Suppressor macrophage treated with lipopolysaccharide for 1 hour (primary cell): ENCODE results near the gene ELK4.
"Not testable (repeated sequence)": the region's sequence is repeated elsewhere in the genome, so short reads cannot be mapped to it uniquely, and the experiment has no call there.

Source experiments
- DNase-seq, 3 donors: peaks; one replicate each; pipeline ENCODE4 v3.0.0-alpha.2; 2020 to 2022

ELK4 gene

GRCh38 chr1:205663286-205663936 lies 31.6 kb upstream of the ELK4 start:
- peak; percentile 82 to 86 (median 83) for DNase-seq

DNA sequence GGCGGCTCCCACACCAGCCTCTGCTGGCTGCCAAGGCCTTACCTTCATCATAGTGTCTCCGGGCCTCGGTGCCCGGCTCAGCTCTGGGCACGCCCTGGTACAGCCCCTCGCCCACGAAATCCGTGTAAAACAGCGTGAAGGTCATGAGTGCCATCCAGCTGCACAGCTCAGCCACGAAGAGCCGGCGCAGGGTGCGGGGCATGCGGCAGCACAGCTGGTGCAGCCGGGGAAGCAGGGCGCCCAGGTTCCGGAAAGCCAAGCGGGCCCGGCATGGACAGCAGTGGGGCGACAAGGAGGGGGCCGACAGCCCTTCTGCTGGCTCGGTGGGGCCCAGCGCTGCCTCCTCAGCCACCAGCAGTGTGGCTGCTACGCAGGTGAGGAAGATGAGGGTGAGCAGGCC lies 31.0 kb upstream of the ELK4 start:
- DNase-seq, result no peak

GRCh38 chr1:205662135-205662738 lies 30.4 kb upstream of the ELK4 start:
- no peak for DNase-seq

- no peak for DNase-seq
These were observed 29.8 kb upstream of the ELK4 start for GRCh38 chr1:205661429-205662134.

DNA sequence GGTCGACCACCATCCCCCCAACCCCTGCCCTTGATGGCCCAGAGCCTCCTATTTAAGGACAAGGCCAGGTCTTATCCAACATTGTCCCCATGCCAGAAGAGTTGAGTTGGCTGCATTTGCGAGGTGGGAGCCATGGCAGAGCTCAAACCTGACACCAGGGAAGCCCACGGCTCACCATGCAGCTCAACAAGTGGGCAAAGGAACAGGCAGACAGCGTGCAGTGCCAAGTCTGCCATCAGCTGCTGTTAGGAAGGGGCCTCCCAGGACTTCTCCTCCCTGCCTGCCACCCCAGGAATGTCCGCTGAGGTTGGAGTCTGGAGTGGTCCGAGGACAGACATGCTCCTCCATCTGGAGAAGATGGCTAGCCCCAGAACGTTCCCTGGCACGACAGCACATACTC lies 28.6 kb upstream of the ELK4 start:
- no peak for DNase-seq

DNA sequence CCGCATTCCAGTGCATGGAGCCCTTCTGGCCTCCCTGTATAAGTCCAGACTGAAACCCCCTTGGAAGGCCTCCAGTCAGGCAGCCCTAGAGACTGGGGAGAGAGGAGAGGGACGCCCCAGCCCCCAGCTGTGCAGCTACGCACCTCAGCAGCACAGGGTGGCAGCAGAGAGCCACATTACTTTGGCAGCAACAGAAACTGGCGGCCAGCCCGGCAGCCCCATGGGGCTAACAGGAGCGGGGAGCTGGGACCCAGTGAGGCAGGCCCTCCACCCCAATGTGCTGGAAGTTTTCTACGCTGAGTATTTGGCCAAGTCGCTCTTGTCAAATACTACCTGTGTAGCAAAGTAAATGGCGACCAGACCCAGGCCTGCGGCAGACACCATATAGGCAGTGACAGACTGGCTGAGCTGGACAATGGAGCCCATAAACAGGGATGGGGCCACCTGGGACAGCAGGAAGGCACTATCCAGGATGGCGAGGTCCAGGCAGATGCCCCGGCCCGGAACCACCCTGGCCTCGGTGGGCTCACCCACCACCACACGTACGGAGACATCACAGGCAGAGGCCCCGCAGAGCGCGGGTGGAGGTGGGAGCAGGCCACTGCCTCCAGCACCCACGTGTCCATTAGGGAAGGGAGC lies 27.3 kb upstream of the ELK4 start:
- peak; percentile 80 to 90 (median 86) for DNase-seq

DNA sequence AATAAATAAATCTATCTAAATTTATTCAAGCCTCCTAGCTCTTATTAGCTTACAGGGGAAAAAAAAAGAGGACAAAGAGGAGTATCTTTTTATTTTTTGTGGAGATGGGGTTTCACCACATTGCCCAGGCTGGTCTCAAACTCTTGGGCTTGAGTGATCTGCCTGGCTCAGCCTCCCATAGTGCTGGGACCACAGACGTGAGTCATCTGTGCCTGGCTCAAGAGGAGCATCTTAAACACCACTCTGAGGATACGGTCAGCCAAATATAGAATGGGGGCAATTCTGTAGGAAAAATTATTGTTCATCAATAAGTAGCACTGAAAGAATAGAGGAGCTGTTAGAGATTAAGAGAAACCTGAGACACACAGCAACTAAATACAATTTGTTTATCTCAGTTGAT lies 24.4 kb upstream of the ELK4 start:
- DNase-seq, result no peak

DNA sequence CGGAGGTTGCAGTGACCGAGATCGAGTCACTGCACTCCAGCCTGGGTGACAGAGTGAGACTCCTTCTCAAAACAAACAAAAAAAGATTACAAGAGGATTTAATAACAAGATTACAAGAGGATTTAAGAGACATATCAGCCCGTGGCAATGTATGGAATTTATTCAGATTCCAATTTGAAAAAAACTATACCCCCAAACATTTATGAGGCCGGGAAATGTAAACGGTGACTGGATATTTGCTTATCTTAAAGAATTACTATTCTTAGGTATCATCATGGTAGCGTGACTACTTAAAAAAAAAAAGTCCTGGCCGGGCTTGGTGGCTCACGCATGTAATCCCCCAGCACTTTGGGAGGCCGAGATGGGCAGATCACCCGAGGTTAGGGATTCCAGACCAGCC lies 21.2 kb upstream of the ELK4 start:
- no peak for DNase-seq

GRCh38 chr1:205650241-205650640 lies 18.4 kb upstream of the ELK4 start:
- DNase-seq, result no peak

DNA sequence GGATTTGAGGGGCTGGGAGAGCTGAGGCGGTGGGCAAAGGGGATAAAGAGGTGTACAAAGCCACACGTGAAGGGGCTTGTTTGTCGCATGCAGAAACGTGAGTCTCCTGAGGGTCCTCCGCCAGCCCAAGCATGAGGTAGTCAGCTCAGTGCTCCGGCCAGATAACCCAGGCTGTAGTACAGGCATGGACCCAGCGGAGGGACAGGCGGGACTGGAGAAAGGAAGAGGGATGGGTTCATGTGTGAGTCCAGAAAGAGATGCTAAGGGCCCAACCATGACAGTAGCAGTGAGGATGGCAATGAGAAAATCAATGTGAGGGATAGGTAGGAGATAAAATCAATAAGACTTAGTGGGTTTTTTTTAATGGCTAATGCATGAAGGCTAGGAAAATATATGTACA lies 13.7 kb upstream of the ELK4 start:
- no peak for DNase-seq

DNA sequence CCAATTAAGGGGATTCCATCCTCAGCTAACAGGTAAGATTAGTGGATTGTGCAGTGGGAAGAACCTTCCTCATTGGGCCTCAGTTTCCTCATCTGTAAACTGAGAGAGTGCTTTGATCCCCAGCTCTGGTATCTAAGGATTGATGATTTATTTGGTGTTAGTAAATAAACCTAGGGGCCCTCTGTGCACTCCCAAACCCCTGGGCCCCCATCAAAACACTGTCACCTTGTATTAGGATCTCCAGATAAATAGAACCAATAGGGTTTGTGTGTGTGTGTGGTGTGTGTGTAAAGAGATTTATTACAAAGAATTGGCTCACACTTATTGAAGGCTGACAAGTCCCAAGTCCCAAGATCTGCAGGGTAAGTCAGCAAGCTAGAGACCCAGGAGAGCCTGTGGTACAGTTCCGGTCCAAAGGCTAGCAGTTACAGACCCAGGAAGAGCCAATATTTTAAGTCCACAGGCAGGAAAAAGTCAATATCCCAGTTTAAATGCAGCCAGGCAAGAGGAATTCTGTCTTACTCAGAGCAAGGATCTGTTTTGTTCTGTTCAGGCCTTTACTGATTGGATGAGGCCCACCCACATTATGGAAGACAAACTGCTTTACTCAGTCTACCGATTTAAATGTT lies 11.0 kb upstream of the ELK4 start:
- no peak for DNase-seq

GRCh38 chr1:205639567-205639966 lies 7.8 kb upstream of the ELK4 start:
- DNase-seq, result no peak

- DNase-seq, result no peak
These were observed 6.2 kb upstream of the ELK4 start for GRCh38 chr1:205637854-205638468.

DNA sequence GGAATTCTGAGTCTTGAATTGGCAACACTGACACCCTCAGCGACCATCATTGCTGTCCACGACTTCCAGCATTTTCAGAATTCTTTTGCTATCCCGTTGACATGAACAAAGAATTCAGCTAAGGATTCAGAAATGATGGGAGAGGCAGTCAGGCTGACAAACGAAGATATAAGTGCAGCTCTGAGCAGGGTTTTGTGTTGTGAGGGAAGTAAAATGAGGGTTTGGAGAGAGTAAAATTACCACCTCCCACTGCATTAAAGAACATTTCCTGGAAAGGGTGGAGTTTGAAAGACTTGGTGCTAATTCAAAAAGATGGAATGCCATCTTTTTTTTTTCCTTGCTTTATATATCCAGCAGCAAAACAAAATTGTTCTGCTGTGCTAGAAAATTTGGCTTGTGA lies 4.9 kb upstream of the ELK4 start:
- DNase-seq, result no peak

DNA sequence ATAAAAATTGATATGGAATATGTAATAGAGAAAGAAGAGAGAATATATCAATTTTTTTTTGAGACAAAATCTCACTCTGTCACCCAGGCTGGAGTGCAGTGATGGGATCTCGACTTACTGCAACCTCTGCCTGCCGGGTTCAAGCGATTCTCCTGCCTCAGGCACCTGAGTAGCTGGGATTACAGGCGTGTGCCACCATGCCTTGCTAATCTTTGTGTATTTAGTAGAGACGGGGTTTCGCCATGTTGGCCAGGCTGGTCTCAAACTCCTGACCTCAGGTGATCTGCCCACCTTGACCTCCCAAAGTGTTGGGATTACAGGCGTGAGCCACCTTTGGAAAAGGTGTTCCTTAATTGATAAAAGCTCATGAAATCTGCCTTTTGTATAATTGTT lies 4.3 kb upstream of the ELK4 start:
- not testable (repeated sequence) for DNase-seq

DNA sequence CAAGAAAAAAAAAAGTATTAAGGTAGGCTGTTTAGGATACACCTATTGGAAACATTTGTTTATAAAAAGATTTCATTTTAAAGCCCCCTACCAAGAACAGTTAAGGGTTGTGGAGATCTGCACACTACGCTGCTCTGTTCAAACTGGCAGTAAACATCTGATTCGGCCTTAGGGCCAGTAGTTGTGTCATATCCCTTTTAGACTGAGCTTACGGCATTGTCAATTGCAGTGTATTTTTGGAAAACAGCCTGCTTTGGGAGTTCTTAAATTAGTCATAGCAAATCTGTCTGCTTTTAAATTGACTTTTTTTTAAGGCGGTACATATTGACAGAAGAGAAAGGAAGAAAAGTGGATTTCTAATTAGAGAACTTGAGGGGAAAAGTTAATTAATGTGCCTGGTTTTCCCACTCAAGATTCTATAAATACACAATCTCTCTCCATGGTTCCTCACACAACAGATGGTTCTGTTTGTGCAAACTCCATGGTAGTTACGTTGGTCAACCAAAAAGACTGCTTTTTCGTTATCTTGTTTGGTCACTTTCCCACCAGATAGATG lies 1.7 kb upstream of the ELK4 start:
- DNase-seq, result peak in 1 of 3 donors; percentile 42

GRCh38 chr1:205632669-205633169 lies 908 bp upstream of the ELK4 start:
- DNase-seq, result no peak

DNA sequence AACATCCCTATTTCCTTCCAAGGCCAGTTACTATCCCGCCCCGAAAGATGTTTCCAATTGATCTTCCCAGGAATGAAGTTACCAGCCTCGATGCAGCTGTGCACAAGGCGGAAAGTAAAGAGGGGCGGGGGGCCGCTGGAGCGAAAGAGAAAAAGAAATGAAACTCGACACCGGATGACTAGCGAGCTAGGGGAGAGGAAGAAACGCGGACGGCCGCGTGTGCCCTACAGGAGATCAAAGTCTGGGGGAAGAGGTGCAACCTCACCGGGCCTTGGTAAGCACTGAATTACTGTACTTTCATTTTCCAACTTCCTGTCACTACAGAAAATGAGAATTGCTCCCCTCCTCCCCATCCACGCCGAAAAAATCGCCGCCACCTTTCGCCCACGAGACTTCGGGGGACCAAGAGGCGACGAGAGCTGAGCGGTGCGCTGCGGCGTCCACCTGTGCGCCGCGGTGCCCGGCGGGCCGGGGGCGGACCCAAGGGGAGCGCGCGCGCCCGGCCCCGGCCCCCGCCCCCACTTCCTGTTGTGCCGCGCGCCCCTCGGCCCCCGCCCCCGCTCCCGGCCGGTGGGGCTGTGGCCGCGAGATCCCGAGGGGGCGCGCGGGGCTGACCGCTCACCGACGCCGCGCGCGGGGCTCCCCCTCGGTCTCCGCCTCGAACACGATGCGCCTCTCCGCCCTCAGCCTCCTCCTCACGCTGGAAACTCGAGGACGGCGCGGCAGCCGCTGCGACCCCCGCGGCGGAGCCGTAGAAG lies 622 bp downstream of the ELK4 start:
- DNase-seq, result peak; percentile 64 to 92 (median 67)

DNA sequence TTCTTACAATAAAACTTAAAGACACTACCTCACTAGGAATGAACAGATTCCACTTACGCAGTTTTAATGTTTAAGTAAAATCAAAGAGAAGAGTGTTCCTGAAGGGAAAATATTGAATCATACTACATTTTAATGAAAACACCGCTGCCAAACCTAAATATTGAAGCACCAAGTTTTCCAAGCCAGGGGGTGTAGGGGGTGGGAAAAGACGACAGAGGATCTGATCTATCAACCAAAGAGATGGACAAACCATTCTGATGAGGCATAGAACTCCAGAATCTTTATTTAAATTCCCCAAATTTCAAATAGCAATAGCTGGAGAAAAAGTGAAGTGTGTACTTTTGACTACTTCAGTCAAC lies 1.2 kb downstream of the ELK4 start:
- no peak for DNase-seq

- no peak for DNase-seq
These were observed 1.6 kb downstream of the ELK4 start for GRCh38 chr1:205630241-205630640.

DNA sequence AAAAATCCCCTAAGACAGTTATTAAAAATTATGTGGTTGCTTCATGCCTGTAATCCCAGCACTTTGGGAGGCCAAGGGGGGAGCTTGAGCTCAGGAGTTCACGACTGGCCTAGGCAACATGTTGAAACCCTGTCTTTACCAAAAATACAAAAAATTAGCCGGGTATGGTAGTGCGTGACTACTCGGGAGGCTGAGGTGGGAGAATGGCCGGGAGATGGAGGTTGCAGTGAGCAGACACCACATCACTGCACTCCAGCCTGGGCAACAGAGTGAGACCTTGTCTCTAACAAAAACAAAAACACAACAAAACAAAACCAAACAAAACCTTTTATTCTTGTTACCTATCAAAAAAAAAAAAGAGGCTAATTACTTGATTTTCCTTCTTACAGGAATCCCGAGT lies 2.1 kb downstream of the ELK4 start:
- no peak for DNase-seq

GRCh38 chr1:205627956-205628355 lies 3.9 kb downstream of the ELK4 start:
- no peak for DNase-seq
